Liver (tissue), 9 donors: ENCODE data around the gene ULBP3. TPM values are rescaled to one million over a fixed set of nuclear protein-coding genes. Genes with fewer than 3 reads are reported as not detected.

Experiments used
- DNase-seq: peaks from one replicate; pipeline ENCODE4 v3.0.0-alpha.2; 2017; ENCODE audit warnings: low spot score
- H3K27ac ChIP-seq, 2 donors: one replicate each; pipeline ENCODE4 v1.7.0; 2013; ENCODE audit warnings: inconsistent platforms in 2 of 2, low read length in 2 of 2, control low read depth in 1 of 2, low read depth in 1 of 2, mild to moderate bottlenecking in 1 of 2
- H3K27me3 ChIP-seq, 4 donors: one replicate each; pipeline versions ENCODE4 v1.6.1 to v1.7.0; 2013; ENCODE audit warnings: low read length in 3 of 4, inconsistent platforms in 1 of 4, mild to moderate bottlenecking in 1 of 4, moderate library complexity in 1 of 4; ENCODE audit not compliant: control insufficient read depth in 4 of 4, insufficient read depth in 4 of 4
- H3K36me3 ChIP-seq, 4 donors: one replicate each; pipeline versions ENCODE4 v1.6.1 to v1.7.0; 2013; ENCODE audit warnings: low read length in 3 of 4, mild to moderate bottlenecking in 3 of 4, low read depth in 1 of 4, moderate library complexity in 1 of 4; ENCODE audit not compliant: control insufficient read depth in 4 of 4, insufficient read depth in 3 of 4
- H3K4me1 ChIP-seq, 4 donors: one replicate each; pipeline versions ENCODE4 v1.6.1 to v1.7.0; 2013; ENCODE audit warnings: low read length in 3 of 4, mild to moderate bottlenecking in 3 of 4, moderate library complexity in 1 of 4; ENCODE audit not compliant: control insufficient read depth in 4 of 4, insufficient read depth in 4 of 4
- H3K4me3 ChIP-seq, 3 donors: one replicate each; pipeline versions ENCODE4 v1.6.1 to v1.7.0; 2013; ENCODE audit warnings: low read length in 3 of 3, control low read depth in 1 of 3, low read depth in 1 of 3, mild to moderate bottlenecking in 1 of 3
- H3K9ac ChIP-seq, 2 donors: one replicate each; pipeline ENCODE4 v1.7.0; 2013; ENCODE audit warnings: low read length in 2 of 2, mild to moderate bottlenecking in 2 of 2, moderate library complexity in 2 of 2, control low read depth in 1 of 2, low read depth in 1 of 2
- H3K9me3 ChIP-seq, 4 donors: one replicate each; pipeline versions ENCODE4 v1.6.1 to v1.7.0; 2013; ENCODE audit warnings: low read length in 3 of 4; ENCODE audit not compliant: control insufficient read depth in 4 of 4
- ATF3 ChIP-seq: IDR thresholded peaks from 2 replicates; pipeline ENCODE4 v1.6.1; 2016; ENCODE audit warnings: antibody characterized with exemption
- EGR1 ChIP-seq, 2 donors: IDR thresholded peaks; 2 replicates each; pipeline ENCODE4 v1.6.1; 2016 to 2018; ENCODE audit warnings: antibody characterized with exemption in 2 of 2, low read depth in 2 of 2
- FOXA1 ChIP-seq: IDR thresholded peaks from 2 replicates; pipeline ENCODE4 v1.6.1; 2016; ENCODE audit warnings: antibody characterized with exemption
- FOXA2 ChIP-seq: IDR thresholded peaks from 2 replicates; pipeline ENCODE4 v1.6.1; 2016; ENCODE audit warnings: antibody characterized with exemption
- GABPA ChIP-seq, 2 donors: IDR thresholded peaks in 1 of 2; conservative IDR thresholded peaks in 1 of 2; 2 replicates each; pipeline ENCODE4 v1.6.1; 2016; ENCODE audit warnings: antibody characterized with exemption in 2 of 2, mild to moderate bottlenecking in 1 of 2, moderate library complexity in 1 of 2
- HNF4A ChIP-seq, 2 donors: conservative IDR thresholded peaks; 2 replicates each; pipeline ENCODE4 v1.6.1; 2016; ENCODE audit warnings: antibody characterized with exemption in 2 of 2, mild to moderate bottlenecking in 2 of 2
- HNF4G ChIP-seq: IDR thresholded peaks from 2 replicates; pipeline ENCODE4 v1.6.1; 2016; ENCODE audit warnings: antibody characterized with exemption
- JUND ChIP-seq, 2 donors: IDR thresholded peaks; 2 replicates each; pipeline ENCODE4 v1.6.1; 2016; ENCODE audit warnings: antibody characterized with exemption in 2 of 2
- NR2F2 ChIP-seq: IDR thresholded peaks from 2 replicates; pipeline ENCODE4 v1.6.1; 2016; ENCODE audit warnings: antibody characterized with exemption
- RAD21 ChIP-seq, 2 donors: IDR thresholded peaks; 2 replicates each; pipeline ENCODE4 v1.6.1; 2016; ENCODE audit warnings: antibody characterized with exemption in 2 of 2, mild to moderate bottlenecking in 2 of 2
- RXRA ChIP-seq, 2 donors: IDR thresholded peaks; 2 replicates each; pipeline ENCODE4 v1.6.1; 2017 to 2018; ENCODE audit warnings: antibody characterized with exemption in 2 of 2, mild to moderate bottlenecking in 1 of 2
- SP1 ChIP-seq: IDR thresholded peaks from 2 replicates; pipeline ENCODE4 v1.6.1; 2018; ENCODE audit warnings: antibody characterized with exemption, mild to moderate bottlenecking
- TAF1 ChIP-seq: conservative IDR thresholded peaks from 2 replicates; pipeline ENCODE4 v1.6.1; 2016; ENCODE audit warnings: antibody characterized with exemption, mild to moderate bottlenecking
- YY1 ChIP-seq: IDR thresholded peaks from 2 replicates; pipeline ENCODE4 v1.6.1; 2016; ENCODE audit warnings: antibody characterized with exemption, mild to moderate bottlenecking
- ZBTB33 ChIP-seq: IDR thresholded peaks from 2 replicates; pipeline ENCODE4 v1.6.1; 2016; ENCODE audit warnings: antibody characterized with exemption
- WGBS: extraction: QIAGEN DNeasy Blood & Tissue Kit; methylation state at CpG from one replicate; pipeline ENCODE4 v1.1.7; 2013; 5-methylcytosine and 5-hydroxymethylcytosine counted together
- polyA plus RNA-seq, 2 donors: library from polyadenylated mRNA; stranded (reverse) in 1 of 2; unstranded in 1 of 2; fragments of 200-250 nt in 1 of 2; fragments of >200 nt in 1 of 2; fragmentation: Nextera tagmentation in 1 of 2; extraction: Ambion mirVana in 1 of 2; gene quantifications; one replicate each; pipeline versions ENCODE4 v1.2.1 to v1.2.3, GENCODE V29; 2013 to 2015
- total RNA-seq, 2 donors: library from RNA; depleted of rRNA; stranded (reverse); fragments of >200 nt; gene quantifications; one replicate each; pipeline ENCODE4 v1.2.3, GENCODE V29; 2014
- TF ChIP-seq, protein P1 (sequence below): IDR thresholded peaks from 2 replicates; pipeline ENCODE4 v1.6.1; 2016; ENCODE audit warnings: antibody characterized with exemption
- TF ChIP-seq, protein P2 (sequence below): IDR thresholded peaks from 2 replicates; pipeline ENCODE4 v1.6.1; 2016; ENCODE audit warnings: antibody characterized with exemption, mild to moderate bottlenecking
- TF ChIP-seq, protein P3 (sequence below): fragments of 150-350 bp; IDR thresholded peaks from 2 replicates; pipeline ENCODE4 v1.5.1; 2017; ENCODE audit warnings: improper control_type of control experiment, low read depth, low read length; ENCODE audit not compliant: missing input control
- donor health status: healthy.
- donor health status: healthy.
- donor health status: healthy.
- donor health status: healthy.
- donor health status: healthy.

Gene ULBP3
- total and polyA plus RNA-seq, 4 donors, result 0.88 to 2.3 (median 0.92) TPM; not detected in 1

DNA sequence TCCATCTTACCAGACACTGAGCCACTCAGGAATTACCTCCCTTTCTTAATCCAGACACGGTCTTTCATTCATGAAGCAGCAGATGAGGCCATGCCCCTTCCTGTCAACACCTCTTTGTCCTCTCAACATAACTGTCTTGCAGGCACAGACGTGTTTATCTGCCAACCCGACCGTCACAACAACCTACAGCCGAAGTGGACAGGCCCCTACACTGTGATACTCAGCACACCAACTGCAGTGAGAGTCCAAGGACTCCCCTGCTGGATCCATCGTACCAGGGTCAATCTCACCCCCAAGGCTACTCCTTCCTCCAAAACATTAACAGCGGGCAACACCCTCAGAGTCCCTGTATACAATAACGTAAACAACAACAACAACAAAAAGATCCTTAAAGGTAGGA, 30.6 kb upstream of the ULBP3 start:
- H3K4me3 ChIP-seq, result no peak overlapping the region
- no peak overlapping the region for H3K9ac ChIP-seq
- H3K27ac ChIP-seq, result no peak overlapping the region
- DNase-seq, result no peak
- H3K36me3 ChIP-seq, result no peaks in the 10 kb centered on the region
- WGBS, result 90% methylated on average over 8 of the region's 8 CpGs
- H3K27me3 ChIP-seq, result no peaks in the 10 kb centered on the region
- H3K4me1 ChIP-seq, result no peaks in the 10 kb centered on the region
- H3K9me3 ChIP-seq, result no peaks in the 10 kb centered on the region
- TF ChIP-seq FOXA2, result no peak
- TF ChIP-seq, protein P1, sequence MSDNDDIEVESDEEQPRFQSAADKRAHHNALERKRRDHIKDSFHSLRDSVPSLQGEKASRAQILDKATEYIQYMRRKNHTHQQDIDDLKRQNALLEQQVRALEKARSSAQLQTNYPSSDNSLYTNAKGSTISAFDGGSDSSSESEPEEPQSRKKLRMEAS, result no peak
- TF ChIP-seq RXRA (IDR thresholded peaks at IDR 0.05), result no peak
- TF ChIP-seq JUND (IDR thresholded peaks at IDR 0.05), result no peak
- no peak for TF ChIP-seq HNF4A (conservative IDR thresholded peaks at IDR 0.05)
- no peak for TF ChIP-seq RAD21 (IDR thresholded peaks at IDR 0.05)
- no peak for TF ChIP-seq HNF4G
- TF ChIP-seq, protein P2, sequence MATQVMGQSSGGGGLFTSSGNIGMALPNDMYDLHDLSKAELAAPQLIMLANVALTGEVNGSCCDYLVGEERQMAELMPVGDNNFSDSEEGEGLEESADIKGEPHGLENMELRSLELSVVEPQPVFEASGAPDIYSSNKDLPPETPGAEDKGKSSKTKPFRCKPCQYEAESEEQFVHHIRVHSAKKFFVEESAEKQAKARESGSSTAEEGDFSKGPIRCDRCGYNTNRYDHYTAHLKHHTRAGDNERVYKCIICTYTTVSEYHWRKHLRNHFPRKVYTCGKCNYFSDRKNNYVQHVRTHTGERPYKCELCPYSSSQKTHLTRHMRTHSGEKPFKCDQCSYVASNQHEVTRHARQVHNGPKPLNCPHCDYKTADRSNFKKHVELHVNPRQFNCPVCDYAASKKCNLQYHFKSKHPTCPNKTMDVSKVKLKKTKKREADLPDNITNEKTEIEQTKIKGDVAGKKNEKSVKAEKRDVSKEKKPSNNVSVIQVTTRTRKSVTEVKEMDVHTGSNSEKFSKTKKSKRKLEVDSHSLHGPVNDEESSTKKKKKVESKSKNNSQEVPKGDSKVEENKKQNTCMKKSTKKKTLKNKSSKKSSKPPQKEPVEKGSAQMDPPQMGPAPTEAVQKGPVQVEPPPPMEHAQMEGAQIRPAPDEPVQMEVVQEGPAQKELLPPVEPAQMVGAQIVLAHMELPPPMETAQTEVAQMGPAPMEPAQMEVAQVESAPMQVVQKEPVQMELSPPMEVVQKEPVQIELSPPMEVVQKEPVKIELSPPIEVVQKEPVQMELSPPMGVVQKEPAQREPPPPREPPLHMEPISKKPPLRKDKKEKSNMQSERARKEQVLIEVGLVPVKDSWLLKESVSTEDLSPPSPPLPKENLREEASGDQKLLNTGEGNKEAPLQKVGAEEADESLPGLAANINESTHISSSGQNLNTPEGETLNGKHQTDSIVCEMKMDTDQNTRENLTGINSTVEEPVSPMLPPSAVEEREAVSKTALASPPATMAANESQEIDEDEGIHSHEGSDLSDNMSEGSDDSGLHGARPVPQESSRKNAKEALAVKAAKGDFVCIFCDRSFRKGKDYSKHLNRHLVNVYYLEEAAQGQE, result no peak
- no peak for TF ChIP-seq FOXA1
- TF ChIP-seq SP1, result no peak
- no peak for TF ChIP-seq YY1
- TF ChIP-seq, protein P3, sequence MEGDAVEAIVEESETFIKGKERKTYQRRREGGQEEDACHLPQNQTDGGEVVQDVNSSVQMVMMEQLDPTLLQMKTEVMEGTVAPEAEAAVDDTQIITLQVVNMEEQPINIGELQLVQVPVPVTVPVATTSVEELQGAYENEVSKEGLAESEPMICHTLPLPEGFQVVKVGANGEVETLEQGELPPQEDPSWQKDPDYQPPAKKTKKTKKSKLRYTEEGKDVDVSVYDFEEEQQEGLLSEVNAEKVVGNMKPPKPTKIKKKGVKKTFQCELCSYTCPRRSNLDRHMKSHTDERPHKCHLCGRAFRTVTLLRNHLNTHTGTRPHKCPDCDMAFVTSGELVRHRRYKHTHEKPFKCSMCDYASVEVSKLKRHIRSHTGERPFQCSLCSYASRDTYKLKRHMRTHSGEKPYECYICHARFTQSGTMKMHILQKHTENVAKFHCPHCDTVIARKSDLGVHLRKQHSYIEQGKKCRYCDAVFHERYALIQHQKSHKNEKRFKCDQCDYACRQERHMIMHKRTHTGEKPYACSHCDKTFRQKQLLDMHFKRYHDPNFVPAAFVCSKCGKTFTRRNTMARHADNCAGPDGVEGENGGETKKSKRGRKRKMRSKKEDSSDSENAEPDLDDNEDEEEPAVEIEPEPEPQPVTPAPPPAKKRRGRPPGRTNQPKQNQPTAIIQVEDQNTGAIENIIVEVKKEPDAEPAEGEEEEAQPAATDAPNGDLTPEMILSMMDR, result no peak
- TF ChIP-seq NR2F2, result no peak
- TF ChIP-seq GABPA (IDR thresholded peaks at IDR 0.05 in 1 of 2, conservative IDR thresholded peaks at IDR 0.05 in 1 of 2), result no peak
- TF ChIP-seq TAF1, result no peak
- TF ChIP-seq ATF3, result no peak
- no peak for TF ChIP-seq EGR1 (IDR thresholded peaks at IDR 0.05; ENCODE audit: low read depth in 2 of 2)
- TF ChIP-seq ZBTB33, result no peak
